ENCODE results near the gene FBXO36.
"Not testable (repeated sequence)": the region's sequence is repeated elsewhere in the genome, so short reads cannot be mapped to it uniquely, and the experiment has no call there.

GRCh38 chr2:229900514-229900913 lies 21.8 kb upstream of the FBXO36 start:
- TF ChIP-seq EZH2 (IDR thresholded peaks at IDR 0.05; ENCODE audit: low read length, missing control alignments); CTCF (conservative IDR thresholded peaks at IDR 0.05 in 1 of 2, IDR thresholded peaks at IDR 0.05 in 1 of 2; ENCODE audit: low read depth in 1 of 2, low read length in 2 of 2): not testable (repeated sequence)

Data from fibroblast of lung (primary cell).